ENCODE measurements around the gene ELOVL5.

DNA sequence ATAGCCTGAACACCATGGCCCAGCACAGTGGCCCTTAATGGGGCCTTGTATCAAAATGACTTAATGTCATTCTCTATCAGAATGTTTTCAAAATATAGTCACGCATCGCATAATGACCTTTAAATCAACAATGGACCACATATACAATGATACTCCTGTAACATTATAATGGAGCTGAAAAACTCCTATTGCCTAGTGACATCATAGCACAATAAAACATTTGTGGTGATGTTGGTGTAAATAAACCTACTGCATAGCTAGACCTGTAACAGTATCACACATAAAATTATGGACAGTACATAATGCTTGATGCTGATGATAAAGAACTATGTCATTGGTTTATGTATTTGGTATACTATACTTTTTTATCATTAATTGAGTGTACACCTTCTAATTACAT is 9.3 kb downstream of the ELOVL5 start:
- TF ChIP-seq, protein P1, sequence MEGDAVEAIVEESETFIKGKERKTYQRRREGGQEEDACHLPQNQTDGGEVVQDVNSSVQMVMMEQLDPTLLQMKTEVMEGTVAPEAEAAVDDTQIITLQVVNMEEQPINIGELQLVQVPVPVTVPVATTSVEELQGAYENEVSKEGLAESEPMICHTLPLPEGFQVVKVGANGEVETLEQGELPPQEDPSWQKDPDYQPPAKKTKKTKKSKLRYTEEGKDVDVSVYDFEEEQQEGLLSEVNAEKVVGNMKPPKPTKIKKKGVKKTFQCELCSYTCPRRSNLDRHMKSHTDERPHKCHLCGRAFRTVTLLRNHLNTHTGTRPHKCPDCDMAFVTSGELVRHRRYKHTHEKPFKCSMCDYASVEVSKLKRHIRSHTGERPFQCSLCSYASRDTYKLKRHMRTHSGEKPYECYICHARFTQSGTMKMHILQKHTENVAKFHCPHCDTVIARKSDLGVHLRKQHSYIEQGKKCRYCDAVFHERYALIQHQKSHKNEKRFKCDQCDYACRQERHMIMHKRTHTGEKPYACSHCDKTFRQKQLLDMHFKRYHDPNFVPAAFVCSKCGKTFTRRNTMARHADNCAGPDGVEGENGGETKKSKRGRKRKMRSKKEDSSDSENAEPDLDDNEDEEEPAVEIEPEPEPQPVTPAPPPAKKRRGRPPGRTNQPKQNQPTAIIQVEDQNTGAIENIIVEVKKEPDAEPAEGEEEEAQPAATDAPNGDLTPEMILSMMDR (IDR thresholded peaks at IDR 0.05; ENCODE audit: low read depth, low read length) = no peak
- no peak for TF ChIP-seq EZH2phosphoT487 (IDR thresholded peaks at IDR 0.05; ENCODE audit: low read depth)

Measured in OCI-LY3 (cell line).